ENCODE results near the gene SORCS2. TPM values are rescaled to one million over a fixed set of nuclear protein-coding genes. Genes with fewer than 3 reads are reported as not detected.

The SORCS2 gene
- total RNA-seq, 2 donors from 2014 or later = 0.54 to 0.74 TPM

DNA sequence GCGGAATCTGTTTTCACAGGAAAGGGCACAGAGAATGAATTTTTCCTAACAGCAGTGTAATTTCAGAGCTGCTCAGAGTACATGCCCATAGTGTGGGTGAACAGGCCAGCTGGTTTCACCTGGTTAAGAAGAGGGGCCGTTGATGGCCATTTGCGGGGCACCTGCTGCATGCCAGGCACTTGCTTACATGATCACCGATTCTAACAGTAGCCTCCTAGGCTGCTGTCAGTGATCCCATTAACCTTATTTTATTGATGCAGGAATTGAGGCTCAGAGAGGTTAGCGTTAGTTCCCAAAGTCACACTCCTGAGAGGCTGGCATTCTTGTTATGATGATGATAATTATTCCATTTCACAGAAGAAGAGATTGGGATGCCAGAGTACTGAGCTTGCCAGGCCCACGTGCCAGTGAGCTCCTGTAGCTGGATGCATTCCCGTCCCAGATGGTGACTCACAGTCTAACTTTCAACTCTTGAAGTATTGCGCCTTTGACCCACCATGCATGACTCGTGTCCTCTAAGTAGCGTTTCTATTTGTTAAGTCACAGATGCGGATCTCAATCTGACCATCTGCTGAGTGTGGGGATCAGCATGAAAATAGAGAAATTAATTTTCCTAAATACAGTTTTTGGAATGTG is 165.9 kb downstream of the SORCS2 start:
- Histone ChIP-seq H3K4me1 (no peaks in the 10 kb centered on the region), H3K9ac (ENCODE audit: low read depth in 2 of 2, low read length in 2 of 2) (no peak overlapping the region), H3K9me3 (no peaks in the 10 kb centered on the region), H3K27ac (no peak overlapping the region), H3K27me3 (no peaks in the 10 kb centered on the region), H3K36me3 (no peaks in the 10 kb centered on the region), H3K4me3 (no peak overlapping the region)
- TF ChIP-seq, protein P1, sequence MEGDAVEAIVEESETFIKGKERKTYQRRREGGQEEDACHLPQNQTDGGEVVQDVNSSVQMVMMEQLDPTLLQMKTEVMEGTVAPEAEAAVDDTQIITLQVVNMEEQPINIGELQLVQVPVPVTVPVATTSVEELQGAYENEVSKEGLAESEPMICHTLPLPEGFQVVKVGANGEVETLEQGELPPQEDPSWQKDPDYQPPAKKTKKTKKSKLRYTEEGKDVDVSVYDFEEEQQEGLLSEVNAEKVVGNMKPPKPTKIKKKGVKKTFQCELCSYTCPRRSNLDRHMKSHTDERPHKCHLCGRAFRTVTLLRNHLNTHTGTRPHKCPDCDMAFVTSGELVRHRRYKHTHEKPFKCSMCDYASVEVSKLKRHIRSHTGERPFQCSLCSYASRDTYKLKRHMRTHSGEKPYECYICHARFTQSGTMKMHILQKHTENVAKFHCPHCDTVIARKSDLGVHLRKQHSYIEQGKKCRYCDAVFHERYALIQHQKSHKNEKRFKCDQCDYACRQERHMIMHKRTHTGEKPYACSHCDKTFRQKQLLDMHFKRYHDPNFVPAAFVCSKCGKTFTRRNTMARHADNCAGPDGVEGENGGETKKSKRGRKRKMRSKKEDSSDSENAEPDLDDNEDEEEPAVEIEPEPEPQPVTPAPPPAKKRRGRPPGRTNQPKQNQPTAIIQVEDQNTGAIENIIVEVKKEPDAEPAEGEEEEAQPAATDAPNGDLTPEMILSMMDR (IDR thresholded peaks at IDR 0.05) = no peak
- no peak for DNase-seq
- intact Hi-C loops (cut with DNase I) = no loop called here

DNA sequence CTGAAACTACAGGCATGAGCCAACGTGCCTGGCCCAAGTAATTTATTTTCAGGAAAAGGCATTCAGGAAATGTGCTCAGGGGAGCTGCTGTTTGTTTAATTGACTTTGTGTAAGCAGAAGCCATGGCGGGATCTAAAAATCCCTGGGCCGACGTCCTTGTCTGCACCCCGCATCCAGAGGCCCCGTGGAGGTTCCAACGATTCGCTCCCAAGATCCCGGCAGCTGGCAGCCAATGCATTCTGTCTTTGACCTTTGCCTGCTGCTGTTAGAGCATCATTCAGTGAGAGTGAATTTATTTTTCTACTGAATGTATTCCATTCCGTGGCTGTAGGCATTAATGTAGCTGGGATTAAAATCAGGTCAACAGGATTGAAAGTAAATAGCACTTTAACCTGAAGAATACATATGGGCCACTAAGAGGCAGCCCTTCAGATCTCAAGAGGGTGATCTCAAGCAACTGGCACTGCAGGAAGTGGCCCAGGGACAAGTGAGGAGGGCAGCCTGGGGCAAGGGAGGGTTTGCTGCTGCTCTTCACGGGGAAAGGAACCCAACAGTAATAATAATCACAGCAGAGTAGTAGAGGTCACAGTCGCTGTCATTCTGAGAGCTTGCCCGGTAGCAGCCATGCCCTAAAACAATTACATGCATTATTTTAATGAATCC is 167.2 kb downstream of the SORCS2 start:
- intact Hi-C loops (cut with DNase I) = no loop called here
- Histone ChIP-seq H3K9ac (ENCODE audit: low read depth in 2 of 2, low read length in 2 of 2) (no peak overlapping the region), H3K27ac (no peak overlapping the region), H3K4me3 (no peak overlapping the region), H3K36me3 (no peaks in the 10 kb centered on the region), H3K27me3 (no peaks in the 10 kb centered on the region), H3K9me3 (no peaks in the 10 kb centered on the region), H3K4me1 (no peaks in the 10 kb centered on the region)
- no peak for DNase-seq
- TF ChIP-seq, protein P1 (IDR thresholded peaks at IDR 0.05) = no peak

DNA sequence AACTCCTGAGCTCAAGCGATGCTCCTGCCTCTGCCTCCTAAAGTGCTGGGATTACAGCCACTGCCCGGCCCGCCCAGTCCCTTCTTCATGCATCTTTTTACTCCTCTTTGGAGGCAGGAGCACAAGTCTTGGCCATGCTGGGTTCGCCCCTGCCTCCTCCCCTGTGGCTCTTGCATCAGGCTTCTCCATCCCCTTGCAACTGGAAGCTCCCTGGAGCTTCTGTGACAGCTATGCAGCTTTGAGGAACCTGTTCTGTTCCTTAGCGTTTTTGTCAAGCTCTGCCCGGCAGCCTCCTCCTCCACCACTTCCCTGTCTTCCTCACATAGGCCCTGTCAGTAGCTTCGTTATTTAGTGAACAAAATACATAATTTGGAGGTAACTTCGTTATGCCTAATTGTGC is 168.5 kb downstream of the SORCS2 start:
- Histone ChIP-seq H3K9me3 (no peaks in the 10 kb centered on the region), H3K36me3 (no peaks in the 10 kb centered on the region), H3K4me1 (no peaks in the 10 kb centered on the region), H3K4me3 (no peak overlapping the region), H3K9ac (ENCODE audit: low read depth in 2 of 2, low read length in 2 of 2) (no peak overlapping the region), H3K27me3 (no peaks in the 10 kb centered on the region), H3K27ac (no peak overlapping the region)
- DNase-seq = no peak
- intact Hi-C loops (cut with DNase I) = no loop called here
- TF ChIP-seq, protein P1 (IDR thresholded peaks at IDR 0.05) = no peak

DNA sequence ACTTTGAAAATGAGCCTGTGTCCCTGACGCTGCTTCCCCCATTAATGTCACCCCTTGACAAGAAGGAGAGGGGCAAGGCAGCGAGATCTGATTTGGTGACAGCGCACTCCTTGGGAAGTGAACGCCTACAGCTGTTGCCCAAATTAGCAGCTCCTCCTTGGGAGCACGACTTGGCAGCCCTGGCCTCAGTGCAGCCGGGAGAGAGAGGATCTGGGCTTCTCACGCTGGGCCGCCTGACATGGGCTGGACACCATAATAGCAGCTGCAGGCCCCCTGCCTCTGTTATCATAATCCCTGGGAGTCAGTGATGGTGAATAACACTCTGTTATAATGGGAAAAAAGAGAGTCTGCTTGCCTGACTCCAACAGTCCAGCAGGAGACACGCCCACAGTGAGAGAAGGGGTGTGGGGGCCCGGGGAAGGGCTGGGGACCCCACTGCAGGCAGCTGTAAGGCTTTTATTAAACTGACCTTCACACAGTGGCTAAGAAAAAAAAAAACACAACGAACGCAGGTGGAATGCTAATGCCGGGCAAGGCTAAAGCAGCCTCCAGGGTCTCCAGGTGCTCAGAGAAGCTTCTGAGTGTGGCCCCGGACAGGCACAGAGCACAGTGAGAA is 169.1 kb downstream of the SORCS2 start:
- peak; percentile 21 for DNase-seq
- Histone ChIP-seq H3K9me3 (no peaks in the 10 kb centered on the region), H3K4me1 (no peaks in the 10 kb centered on the region), H3K27ac (no peak overlapping the region), H3K9ac (ENCODE audit: low read depth in 2 of 2, low read length in 2 of 2) (no peak overlapping the region), H3K27me3 (no peaks in the 10 kb centered on the region), H3K36me3 (no peaks in the 10 kb centered on the region), H3K4me3 (no peak overlapping the region)
- intact Hi-C loops (cut with DNase I) = no loop called here
- TF ChIP-seq, protein P1 (IDR thresholded peaks at IDR 0.05) = no peak

DNA sequence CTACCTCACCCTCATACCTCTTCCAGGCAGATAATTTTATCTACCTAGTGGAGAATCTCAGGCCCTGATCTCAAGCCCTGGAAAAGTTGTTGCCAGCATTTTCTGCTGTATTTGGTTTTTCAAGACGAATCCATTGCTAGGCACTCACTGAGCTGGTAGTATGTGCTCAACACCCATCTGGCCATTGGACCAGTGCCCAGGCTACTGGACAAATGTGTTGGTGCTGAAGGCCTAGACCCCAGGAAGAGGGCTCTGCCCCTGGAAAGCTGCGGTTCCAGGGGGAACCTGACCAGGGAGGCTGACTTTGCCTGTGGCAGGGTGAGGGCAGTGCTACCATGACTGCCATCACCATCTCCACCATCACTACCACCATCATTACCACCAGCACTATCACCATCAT is 170.0 kb downstream of the SORCS2 start:
- intact Hi-C loops (cut with DNase I) = no loop called here
- DNase-seq = no peak

More for the DNA sequence above, 170.0 kb downstream of the SORCS2 start:
- Histone ChIP-seq H3K27me3 (no peaks in the 10 kb centered on the region), H3K27ac (no peak overlapping the region), H3K9me3 (no peaks in the 10 kb centered on the region), H3K4me3 (no peak overlapping the region), H3K4me1 (no peaks in the 10 kb centered on the region), H3K9ac (ENCODE audit: low read depth in 2 of 2, low read length in 2 of 2) (no peak overlapping the region), H3K36me3 (no peaks in the 10 kb centered on the region)
- TF ChIP-seq, protein P1 (IDR thresholded peaks at IDR 0.05) = no peak
